HG03045 (cell line): ENCODE data around the gene DVL2.

Source experiments
- ATAC-seq: cut with Tn5 transposase; IDR thresholded peaks from one replicate; pipeline ENCODE4 v1.9.1; 2021; ENCODE audit warnings: mild to moderate bottlenecking, moderate library complexity; ENCODE audit not compliant: unreplicated experiment

The DVL2 gene

GRCh38 chr17:7219812-7220592 is 14.3 kb downstream of the DVL2 start, which contains the start of the genes ACADVL and DLG4:
ACADVL (plus strand) TSS chr17:7219938; CDS start chr17:7219985, 47 bp downstream.
DLG4 (minus strand) TSS chr17:7219836.
- peak; percentile 59 for ATAC-seq

GRCh38 chr17:7219229-7219811 is 15.0 kb downstream of the DVL2 start:
- no peak for ATAC-seq

- no peak for ATAC-seq
Measured at GRCh38 chr17:7218758-7219157, 15.6 kb downstream of the DVL2 start.

- ATAC-seq = no peak
Measured at GRCh38 chr17:7218166-7218565, 16.2 kb downstream of the DVL2 start.

- ATAC-seq = no peak
Measured at GRCh38 chr17:7217113-7217987, 17.0 kb downstream of the DVL2 start.

- ATAC-seq = no peak
Measured at GRCh38 chr17:7216242-7217112, 17.8 kb downstream of the DVL2 start.

- no peak for ATAC-seq
Measured at GRCh38 chr17:7215652-7216180, 18.6 kb downstream of the DVL2 start.

GRCh38 chr17:7215136-7215638 is 19.1 kb downstream of the DVL2 start:
- no peak for ATAC-seq

- ATAC-seq = peak; percentile 79
Measured at GRCh38 chr17:7214300-7215135, 19.8 kb downstream of the DVL2 start.

- ATAC-seq = no peak
Measured at GRCh38 chr17:7213895-7214299, 20.4 kb downstream of the DVL2 start.

GRCh38 chr17:7211491-7212273 is 22.6 kb downstream of the DVL2 start:
- ATAC-seq = no peak

GRCh38 chr17:7208754-7209460 is 25.4 kb downstream of the DVL2 start:
- no peak for ATAC-seq

- no peak for ATAC-seq
Measured at GRCh38 chr17:7208027-7208571, 26.2 kb downstream of the DVL2 start.

GRCh38 chr17:7207120-7208001 is 27.0 kb downstream of the DVL2 start:
- no peak for ATAC-seq

- no peak for ATAC-seq
Measured at GRCh38 chr17:7205561-7205960, 28.8 kb downstream of the DVL2 start.

GRCh38 chr17:7204828-7205461 is 29.4 kb downstream of the DVL2 start:
- peak; percentile 80 for ATAC-seq
